Adrenal gland (tissue), 5 donors: Measurements from ENCODE around the gene TNS1.

Source experiments
- POLR2A ChIP-seq, 2 donors: fragments of 450-650 bp; IDR thresholded peaks; one replicate each; pipeline ENCODE4 v1.6.1; 2017; ENCODE audit warnings: antibody characterized with exemption in 2 of 2, mild to moderate bottlenecking in 2 of 2, moderate library complexity in 1 of 2
- TF ChIP-seq, protein P1 (sequence below), 6 experiments: fragments of 450-650 bp in 4 of 6; fragments of 200-600 bp in 2 of 6; sonication (generic) in 1 of 6; IDR thresholded peaks; 1 replicate in 5 of 6; 2 replicates in 1 of 6; pipeline versions ENCODE4 v1.5.1 to v1.8.0; 2016 to 2021; ENCODE audit warnings: antibody characterized with exemption in 6 of 6, mild to moderate bottlenecking in 2 of 6, moderate library complexity in 1 of 6
- donor health status: DM: no; HTN: no; CAD: no.

DNA sequence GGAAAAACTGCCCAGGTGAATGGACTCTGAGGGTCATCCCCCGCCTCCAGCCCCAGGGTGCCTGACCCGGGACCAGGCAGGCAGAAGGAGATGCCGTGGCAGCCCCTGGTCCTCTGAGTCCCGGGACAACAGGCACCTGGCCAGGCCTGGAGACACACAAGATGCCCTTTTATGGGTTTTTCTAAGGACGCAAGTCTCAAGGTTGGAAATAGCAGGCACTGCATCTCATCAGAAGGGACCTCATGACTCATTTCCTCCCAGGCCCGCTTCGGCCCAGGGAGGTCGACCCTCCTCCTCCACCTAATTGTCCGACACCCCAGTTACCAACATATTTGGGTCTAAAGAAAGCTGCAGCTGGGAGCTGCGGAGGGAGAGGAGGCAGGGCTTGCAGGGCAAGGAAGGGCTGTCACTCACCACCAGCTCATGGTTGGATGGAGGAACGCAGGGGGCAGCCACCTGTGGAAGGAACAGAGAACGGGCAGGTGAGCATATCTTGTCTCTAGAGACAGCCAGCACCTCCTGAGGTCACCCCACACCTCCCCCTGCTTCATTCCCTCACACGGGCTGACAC is 82.9 kb downstream of the TNS1 start:
- TF ChIP-seq, protein P1, sequence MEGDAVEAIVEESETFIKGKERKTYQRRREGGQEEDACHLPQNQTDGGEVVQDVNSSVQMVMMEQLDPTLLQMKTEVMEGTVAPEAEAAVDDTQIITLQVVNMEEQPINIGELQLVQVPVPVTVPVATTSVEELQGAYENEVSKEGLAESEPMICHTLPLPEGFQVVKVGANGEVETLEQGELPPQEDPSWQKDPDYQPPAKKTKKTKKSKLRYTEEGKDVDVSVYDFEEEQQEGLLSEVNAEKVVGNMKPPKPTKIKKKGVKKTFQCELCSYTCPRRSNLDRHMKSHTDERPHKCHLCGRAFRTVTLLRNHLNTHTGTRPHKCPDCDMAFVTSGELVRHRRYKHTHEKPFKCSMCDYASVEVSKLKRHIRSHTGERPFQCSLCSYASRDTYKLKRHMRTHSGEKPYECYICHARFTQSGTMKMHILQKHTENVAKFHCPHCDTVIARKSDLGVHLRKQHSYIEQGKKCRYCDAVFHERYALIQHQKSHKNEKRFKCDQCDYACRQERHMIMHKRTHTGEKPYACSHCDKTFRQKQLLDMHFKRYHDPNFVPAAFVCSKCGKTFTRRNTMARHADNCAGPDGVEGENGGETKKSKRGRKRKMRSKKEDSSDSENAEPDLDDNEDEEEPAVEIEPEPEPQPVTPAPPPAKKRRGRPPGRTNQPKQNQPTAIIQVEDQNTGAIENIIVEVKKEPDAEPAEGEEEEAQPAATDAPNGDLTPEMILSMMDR (IDR thresholded peaks at IDR 0.05): no peak
- no peak for TF ChIP-seq POLR2A (IDR thresholded peaks at IDR 0.05)
